H1 (cell line): ENCODE results near the gene TMEM229B. TPM values are rescaled to one million over a fixed set of nuclear protein-coding genes. Genes with fewer than 3 reads are reported as not detected.
A peak's percentile ranks its signal among the peaks of the same experiment; 100 is the strongest.

Experiments
- CTCF ChIA-PET: fragments of 300-600 bp; sonication (Branson Sonifier 250); formaldehyde crosslinking; loops from one replicate; lab custom pipeline; 2021; ENCODE audit not compliant: partially characterized antibody; lab: Charles Lee
- POLR2A ChIA-PET: fragments of 300-600 bp; sonication (Branson Sonifier 250); formaldehyde crosslinking; loops from one replicate; lab custom pipeline; 2021; ENCODE audit warnings: inconsistent platforms; ENCODE audit not compliant: partially characterized antibody; lab: Charles Lee
- DNase-seq, 2 experiments: peaks; one replicate each; pipeline versions ENCODE4 v3.0.0 to v3.0.0-alpha.2; 2010 to 2022; ENCODE audit warnings: low spot score in 2 of 2, low read depth in 1 of 2, mixed read lengths in 1 of 2
- FAIRE-seq: peaks from 2 replicates; lab custom pipeline; 2011; peaks lifted over from hg19 to GRCh38; lab: Jason Lieb, UNC
- H2AFZ ChIP-seq: 2 replicates; pipeline ENCODE4 v1.8.1; 2012; ENCODE audit warnings: low read length, inconsistent platforms
- H2AK5ac ChIP-seq: 2 replicates; pipeline ENCODE4 v1.6.1; 2013; ENCODE audit warnings: low read depth, low read length
- H2BK120ac ChIP-seq: replicated peaks from 2 replicates; pipeline ENCODE3; 2013; ENCODE audit warnings: low read depth, low read length, inconsistent platforms
- H2BK12ac ChIP-seq: 2 replicates; pipeline ENCODE4 v1.6.1; 2013; ENCODE audit warnings: low read depth, low read length
- H2BK15ac ChIP-seq: 2 replicates; pipeline ENCODE4 v1.6.1; 2013; ENCODE audit warnings: low read length
- H2BK20ac ChIP-seq: 2 replicates; pipeline ENCODE4 v1.6.1; 2013; ENCODE audit warnings: low read length
- H2BK5ac ChIP-seq: 2 replicates; pipeline ENCODE4 v1.6.1; 2013; ENCODE audit warnings: low read depth, low read length
- H3K14ac ChIP-seq: 2 replicates; pipeline ENCODE4 v1.6.1; 2013; ENCODE audit warnings: inconsistent platforms; ENCODE audit not compliant: insufficient read length
- H3K18ac ChIP-seq: 2 replicates; pipeline ENCODE4 v1.6.1; 2013; ENCODE audit warnings: low read length; ENCODE audit errors: extremely low read depth
- H3K23ac ChIP-seq: 2 replicates; pipeline ENCODE4 v1.6.1; 2013; ENCODE audit warnings: inconsistent platforms; ENCODE audit not compliant: insufficient read length
- H3K23me2 ChIP-seq: 2 replicates; pipeline ENCODE4 v1.6.1; 2013; ENCODE audit warnings: low read depth, low read length
- H3K27ac ChIP-seq: 2 replicates; pipeline ENCODE4 v1.6.1; 2011; ENCODE audit warnings: low read depth, low read length, inconsistent platforms
- H3K27me3 ChIP-seq, 4 experiments: replicated peaks in 1 of 4; 1 replicate in 1 of 4; 2 replicates in 3 of 4; pipeline versions ENCODE4 v1.6.1 to v1.8.1; 2011 to 2013; ENCODE audit warnings: low read length in 3 of 4, mild to moderate bottlenecking in 3 of 4, inconsistent platforms in 2 of 4, mixed read lengths in 2 of 4, moderate library complexity in 1 of 4; ENCODE audit not compliant: control insufficient read depth in 3 of 4, insufficient read depth in 3 of 4; ENCODE audit errors: extremely low read depth in 1 of 4
- H3K36me3 ChIP-seq, 4 experiments: 2 replicates each; pipeline versions ENCODE4 v1.6.1 to v1.8.1; 2011 to 2013; ENCODE audit warnings: mild to moderate bottlenecking in 4 of 4, low read length in 3 of 4, moderate library complexity in 2 of 4, control low read depth in 1 of 4, inconsistent platforms in 1 of 4; ENCODE audit not compliant: insufficient read depth in 4 of 4, control insufficient read depth in 2 of 4
- H3K4ac ChIP-seq: replicated peaks from 2 replicates; pipeline ENCODE3; 2013; ENCODE audit warnings: low read length, low read depth, mixed read lengths, inconsistent platforms; ENCODE audit not compliant: insufficient read length
- H3K4me1 ChIP-seq, 4 experiments: replicated peaks in 1 of 4; 1 replicate in 1 of 4; 2 replicates in 3 of 4; pipeline versions ENCODE4 v1.6.1 to v1.8.1; 2011 to 2013; ENCODE audit warnings: low read length in 3 of 4, inconsistent platforms in 2 of 4, mixed read lengths in 1 of 4; ENCODE audit not compliant: insufficient read depth in 4 of 4, control insufficient read depth in 3 of 4
- H3K4me2 ChIP-seq, 2 experiments: 2 replicates each; pipeline versions ENCODE4 v1.6.1 to v1.8.1; 2011 to 2013; ENCODE audit warnings: low read depth in 2 of 2, low read length in 2 of 2, control low read depth in 1 of 2, inconsistent platforms in 1 of 2, mild to moderate bottlenecking in 1 of 2; ENCODE audit not compliant: insufficient read depth in 1 of 2
- H3K4me3 ChIP-seq, 4 experiments: fragments of 200-600, 300-600 bp in 1 of 4; sonication (generic), shearing (Covaris generic), sonication (Bioruptor Twin) in 1 of 4; 2 replicates each; pipeline versions ENCODE4 v1.5.1 to v1.8.1; 2011 to 2016; ENCODE audit warnings: low read length in 4 of 4, low read depth in 3 of 4, control low read depth in 2 of 4, inconsistent platforms in 2 of 4, mild to moderate bottlenecking in 2 of 4, mixed read lengths in 1 of 4, moderate library complexity in 1 of 4; ENCODE audit not compliant: insufficient read depth in 2 of 4; ENCODE audit errors: extremely low read depth in 1 of 4
- H3K56ac ChIP-seq: replicated peaks from 2 replicates; pipeline ENCODE3; 2013; ENCODE audit warnings: low read depth, mild to moderate bottlenecking, mixed read lengths, low read length, inconsistent platforms; ENCODE audit not compliant: insufficient read length
- H3K79me1 ChIP-seq: 2 replicates; pipeline ENCODE4 v1.6.1; 2013; ENCODE audit warnings: low read depth, low read length, control low read depth
- H3K79me2 ChIP-seq, 2 experiments: 2 replicates each; pipeline versions ENCODE4 v1.6.1 to v1.8.1; 2012 to 2013; ENCODE audit warnings: low read length in 2 of 2, mild to moderate bottlenecking in 2 of 2, inconsistent platforms in 1 of 2; ENCODE audit not compliant: insufficient read depth in 2 of 2, control insufficient read depth in 1 of 2
- H3K9ac ChIP-seq, 4 experiments: replicated peaks in 1 of 4; 1 replicate in 1 of 4; 2 replicates in 3 of 4; pipeline versions ENCODE4 v1.6.1 to v1.8.1; 2011 to 2013; ENCODE audit warnings: low read depth in 3 of 4, low read length in 3 of 4, control low read depth in 2 of 4, mild to moderate bottlenecking in 2 of 4, moderate library complexity in 2 of 4, inconsistent platforms in 1 of 4; ENCODE audit errors: extremely low read depth in 1 of 4
- H3K9me3 ChIP-seq, 2 experiments: 2 replicates each; pipeline versions ENCODE4 v1.6.1 to v1.8.1; 2012 to 2013; ENCODE audit warnings: mild to moderate bottlenecking in 2 of 2, moderate library complexity in 2 of 2, control low read depth in 1 of 2, inconsistent platforms in 1 of 2, low read depth in 1 of 2, low read length in 1 of 2, mixed read lengths in 1 of 2; ENCODE audit not compliant: insufficient read depth in 2 of 2
- H4K20me1 ChIP-seq, 2 experiments: replicated peaks in 1 of 2; 2 replicates each; pipeline versions ENCODE3 to v1.8.1; 2011 to 2013; ENCODE audit warnings: inconsistent platforms in 2 of 2, low read length in 2 of 2, mild to moderate bottlenecking in 1 of 2; ENCODE audit not compliant: insufficient read depth in 2 of 2, control insufficient read depth in 1 of 2
- H4K5ac ChIP-seq: 2 replicates; pipeline ENCODE4 v1.6.1; 2013; ENCODE audit warnings: low read length, low read depth, mixed read lengths, inconsistent platforms; ENCODE audit not compliant: insufficient read length
- H4K8ac ChIP-seq: 2 replicates; pipeline ENCODE4 v1.8.0; 2013; ENCODE audit warnings: mild to moderate bottlenecking, moderate library complexity, low read length, inconsistent platforms; ENCODE audit not compliant: insufficient read depth; ENCODE audit errors: extremely low read depth
- H4K91ac ChIP-seq: replicated peaks from 2 replicates; pipeline ENCODE3; 2013; ENCODE audit warnings: low read length, mixed read lengths, inconsistent platforms; ENCODE audit not compliant: insufficient read length
- ATF3 ChIP-seq: IDR thresholded peaks from 2 replicates; pipeline ENCODE4 v1.6.1; 2011; ENCODE audit warnings: low read depth, mild to moderate bottlenecking, low read length; ENCODE audit not compliant: insufficient read depth
- CEBPB ChIP-seq: IDR thresholded peaks from 2 replicates; pipeline ENCODE4 v1.6.1; 2012; ENCODE audit warnings: low read depth, low read length
- CREB1 ChIP-seq: IDR thresholded peaks from 2 replicates; pipeline ENCODE4 v1.6.1; 2012; ENCODE audit warnings: inconsistent platforms
- EGR1 ChIP-seq: IDR thresholded peaks from 2 replicates; pipeline ENCODE4 v1.6.1; 2011; ENCODE audit warnings: low read depth, low read length, borderline replicate concordance
- KDM4A ChIP-seq: IDR thresholded peaks from one replicate; pipeline ENCODE4 v1.7.1; 2012; ENCODE audit warnings: low read depth, mild to moderate bottlenecking, moderate library complexity, low read length, inconsistent platforms; ENCODE audit not compliant: severe bottlenecking
- MAFK ChIP-seq: IDR thresholded peaks from 2 replicates; pipeline ENCODE4 v1.6.1; 2012; ENCODE audit warnings: low read depth, mild to moderate bottlenecking, improper control_type of control experiment, low read length
- SIN3A ChIP-seq, 2 experiments: IDR thresholded peaks in 1 of 2; conservative IDR thresholded peaks in 1 of 2; 2 replicates each; pipeline ENCODE4 v1.6.1; 2011 to 2012; ENCODE audit warnings: low read length in 2 of 2, improper control_type of control experiment in 1 of 2, low read depth in 1 of 2, mild to moderate bottlenecking in 1 of 2
- SUZ12 ChIP-seq: fragments of 200-600 bp; sonication (generic); IDR thresholded peaks from 2 replicates; pipeline ENCODE4 v1.6.1; 2012; ENCODE audit warnings: mild to moderate bottlenecking, inconsistent platforms, low read length, moderate library complexity, mixed read lengths
- TAF7 ChIP-seq: optimal IDR thresholded peaks from 2 replicates; pipeline ENCODE3; 2011; ENCODE audit warnings: low read depth, mild to moderate bottlenecking, inconsistent platforms, low read length, moderate library complexity, borderline replicate concordance
- TCF12 ChIP-seq: IDR thresholded peaks from 2 replicates; pipeline ENCODE4 v1.6.1; 2011; ENCODE audit warnings: low read depth, mild to moderate bottlenecking, low read length
- USF2 ChIP-seq: IDR thresholded peaks from 2 replicates; pipeline ENCODE4 v1.6.1; 2011; ENCODE audit warnings: low read length, improper control_type of control experiment
- YY1 ChIP-seq: IDR thresholded peaks from 2 replicates; pipeline ENCODE4 v1.6.1; 2011; ENCODE audit warnings: low read depth, mild to moderate bottlenecking, low read length
- WGBS, 2 experiments: shearing (Covaris generic) in 1 of 2; methylation state at CpG; one replicate each; pipeline versions ENCODE4 v1.1.6 to v1.1.7; 2013 to 2015; ENCODE audit warnings: low lambda C conversion rate in 2 of 2, mixed read lengths in 2 of 2, inconsistent platforms in 1 of 2, low coverage in 1 of 2, missing lambda C conversion rate in 1 of 2; ENCODE audit not compliant: insufficient replicate concordance in 2 of 2, insufficient coverage in 1 of 2, insufficient read length in 1 of 2; ENCODE audit errors: extremely low coverage in 1 of 2, missing lambda C conversion rate in 1 of 2; 5-methylcytosine and 5-hydroxymethylcytosine counted together
- polyA plus RNA-seq, 7 experiments: library from polyadenylated mRNA; depleted of rRNA in 3 of 7; stranded (reverse) in 5 of 7; unstranded in 2 of 7; fragments of >200 nt in 5 of 7; fragments of 200-250 nt in 2 of 7; gene quantifications; 1 replicate in 5 of 7; 2 replicates in 1 of 7; 4 replicates in 1 of 7; pipeline versions ENCODE4 v1.2.1 to v1.2.3, GENCODE V29; 2011 to 2013; ENCODE audit warnings: missing spikeins in 2 of 7, mixed read lengths in 2 of 7
- total RNA-seq: library from RNA; stranded (reverse); fragmentation: NEBNext Ultra II Directional; extraction: Animal tissue kit (Norgen Biotek cat#: 25700); gene quantifications from 2 replicates; pipeline ENCODE4 v1.2.1, GENCODE V29; 2021

Gene TMEM229B
- total and polyA plus RNA-seq, 2 of the 8 experiments (the other 6 are each of a cell fraction or from before 2014, with no cell fraction given), result 0.73 to 0.85 TPM

- no peak overlapping the region for H4K8ac ChIP-seq
- no peak overlapping the region for H4K91ac ChIP-seq
- H3K27me3 ChIP-seq, result no peaks in the 10 kb centered on the region
- no peak overlapping the region for H2AFZ ChIP-seq
- no peak overlapping the region for H3K4me2 ChIP-seq
- H3K23ac ChIP-seq, result no peak overlapping the region
- DNase-seq (no peak), FAIRE-seq (no peak)
- H3K4ac ChIP-seq, result no peak overlapping the region
- no peaks in the 10 kb centered on the region for H3K9me3 ChIP-seq
- H2AK5ac ChIP-seq, result no peak overlapping the region
- H2BK120ac ChIP-seq, result no peak overlapping the region
- no peaks in the 10 kb centered on the region for H3K23me2 ChIP-seq
- no peak overlapping the region for H3K56ac ChIP-seq
- ChIA-PET POLR2A (no interaction called here), CTCF (interaction anchor here (0.9 to 5.7 kb wide), 3 partner anchors 22 to 68 kb away, joined by 3 to 36 read pairs (median 5); no protein-coding TSS in a partner anchor)
- no peak overlapping the region for H3K9ac ChIP-seq
- no peaks in the 10 kb centered on the region for H3K79me1 ChIP-seq
- no peak overlapping the region for H2BK15ac ChIP-seq
- no peaks in the 10 kb centered on the region for H3K36me3 ChIP-seq
- no peak overlapping the region for H3K27ac ChIP-seq
- no peak overlapping the region for H4K5ac ChIP-seq
- H2BK12ac ChIP-seq, result no peak overlapping the region
- no peak overlapping the region for H3K18ac ChIP-seq
- H3K79me2 ChIP-seq, result no peaks in the 10 kb centered on the region
- TF ChIP-seq ATF3, result no peak
- TF ChIP-seq YY1, result no peak
- TF ChIP-seq SIN3A (conservative IDR thresholded peaks at IDR 0.05 in 1 of 2, IDR thresholded peaks at IDR 0.05 in 1 of 2; ENCODE audit: low read depth in 1 of 2, low read length in 2 of 2), result no peak
- no peak for TF ChIP-seq SUZ12
- no peak for TF ChIP-seq USF2
- no peak for TF ChIP-seq KDM4A
- no peak for TF ChIP-seq EGR1
- no peak for TF ChIP-seq MAFK
- no peak for TF ChIP-seq CEBPB
- TF ChIP-seq TAF7, result no peak
- TF ChIP-seq CREB1, result no peak
- TF ChIP-seq TCF12, result no peak
- peaks cover 0 to 10% (median 5%) of the 10 kb centered on the region in 4 experiments; a peak in 4 of 7 replicates for H3K4me1 ChIP-seq
- peak overlapping the region; percentile 68; the same call in 1 of the 2 replicates for H2BK5ac ChIP-seq
- H4K20me1 ChIP-seq, result no peaks in the 10 kb centered on the region
- H2BK20ac ChIP-seq, result no peak overlapping the region
- H3K4me3 ChIP-seq, result no peak overlapping the region
- H3K14ac ChIP-seq, result no peak overlapping the region
- WGBS, 2 experiments, result 89% methylated on average over 1 of the region's 1 CpG; no CpG with 5 or more reads in 1 of the 2 experiments
Measured at GRCh38 chr14:67495827-67496226, 7.3 kb upstream of the TMEM229B start.
